SK-N-MC (cell line): ENCODE measurements around the gene BRIP1.

Source experiments
- DNase-seq: peaks from one replicate; pipeline ENCODE4 v3.0.0-alpha.2; 2011; ENCODE audit warnings: low read depth, low spot score
- H3K27ac ChIP-seq: fragments of 200-600 bp; sonication (generic); 2 replicates; pipeline ENCODE4 v1.5.1; 2016; ENCODE audit warnings: mixed run types
- H3K36me3 ChIP-seq: fragments of 200-600 bp; sonication (generic); 2 replicates; pipeline ENCODE4 v1.6.1; 2017; ENCODE audit warnings: antibody characterized with exemption, low read length, mixed read lengths; ENCODE audit not compliant: insufficient read depth
- H3K4me3 ChIP-seq: fragments of 200-600 bp; sonication (generic); 2 replicates; pipeline ENCODE4 v1.5.1; 2016
- H3K9ac ChIP-seq: fragments of 200-600 bp; sonication (generic); 2 replicates; pipeline ENCODE4 v1.8.0; 2017; ENCODE audit warnings: mixed run types, mixed read lengths; ENCODE audit not compliant: insufficient read length
- H3K9me3 ChIP-seq: fragments of 200-600 bp; sonication (generic); 2 replicates; pipeline ENCODE4 v1.6.1; 2017; ENCODE audit warnings: low read depth, mild to moderate bottlenecking, antibody characterized with exemption, low read length, moderate library complexity, mixed read lengths
- EZH2 ChIP-seq: fragments of 200-600 bp; sonication (generic); IDR thresholded peaks from one replicate; pipeline ENCODE4 v1.6.1; 2017; ENCODE audit warnings: antibody characterized with exemption
- FOXP2 ChIP-seq: optimal IDR thresholded peaks from 2 replicates; pipeline ENCODE3; 2011; ENCODE audit warnings: mild to moderate bottlenecking, moderate library complexity; ENCODE audit not compliant: insufficient read depth; ENCODE audit errors: extremely low read length, control extremely low read depth
- POLR2AphosphoS5 ChIP-seq: IDR thresholded peaks from 2 replicates; pipeline ENCODE4 v1.6.1; 2012; ENCODE audit warnings: mild to moderate bottlenecking, low read depth, low read length, borderline replicate concordance

BRIP1 gene

DNA sequence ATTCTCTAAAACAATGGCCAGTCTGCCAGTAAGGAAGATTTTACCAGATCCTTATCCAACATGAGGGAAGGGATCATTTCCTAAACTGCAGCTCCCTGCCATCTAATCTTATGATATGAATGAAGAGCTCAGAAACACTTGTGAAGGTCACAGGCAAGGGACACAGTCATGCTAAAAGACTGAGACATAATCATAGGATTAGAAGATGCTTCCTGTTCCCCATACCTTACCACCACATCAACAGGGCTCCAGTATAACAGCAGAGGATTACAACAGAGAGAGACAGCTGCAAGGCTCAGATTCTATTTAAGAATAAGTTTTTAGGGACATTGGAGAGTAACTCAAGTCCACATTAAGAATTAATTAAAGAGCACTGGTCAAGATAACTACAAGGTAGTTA lies 93.3 kb downstream of the BRIP1 start:
- H3K36me3 ChIP-seq: peaks cover 25% of the 10 kb centered on the region
- DNase-seq: no peak
- TF ChIP-seq EZH2 (no peak), FOXP2 (no peak), POLR2AphosphoS5 (no peak)
- H3K9ac ChIP-seq: no peak overlapping the region
- H3K9me3 ChIP-seq: 0 out of 2 replicates have a peak, but pooled peaks cover 8% of the 10 kb centered on the region
- H3K4me3 ChIP-seq: no peak overlapping the region
- no peak overlapping the region for H3K27ac ChIP-seq

DNA sequence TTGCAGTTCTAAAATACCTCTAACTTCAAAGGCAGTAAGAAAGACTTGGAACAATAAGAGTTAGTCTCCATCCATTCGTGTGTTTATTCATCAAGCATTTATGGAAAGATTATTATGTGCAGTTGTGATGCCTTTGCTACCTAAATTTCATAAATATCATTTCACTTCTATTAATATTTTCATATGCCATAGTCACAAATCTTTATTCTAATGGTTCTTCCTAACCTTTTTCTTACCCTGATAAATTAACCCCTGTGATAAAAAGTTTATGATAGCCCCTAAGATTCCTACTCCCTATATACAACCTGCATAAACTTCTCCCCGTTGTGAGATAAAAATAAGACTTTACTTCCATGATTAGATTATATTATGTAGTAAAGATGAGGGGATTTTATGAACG lies 94.9 kb downstream of the BRIP1 start:
- Histone ChIP-seq H3K4me3 (no peak overlapping the region), H3K9me3 (0 out of 2 replicates have a peak, but pooled peaks cover 8% of the 10 kb centered on the region), H3K36me3 (peaks cover 32% of the 10 kb centered on the region), H3K9ac (no peak overlapping the region), H3K27ac (no peak overlapping the region)
- TF ChIP-seq EZH2 (no peak), POLR2AphosphoS5 (no peak), FOXP2 (no peak)
- DNase-seq: no peak

GRCh38 chr17:61766520-61766919 lies 96.8 kb downstream of the BRIP1 start:
- peak; percentile 86 for DNase-seq
- H3K36me3 ChIP-seq: peaks cover 47% of the 10 kb centered on the region

GRCh38 chr17:61764846-61765245 lies 98.5 kb downstream of the BRIP1 start:
- no peak overlapping the region for H3K4me3 ChIP-seq
- H3K36me3 ChIP-seq: peaks cover 44% of the 10 kb centered on the region
- TF ChIP-seq EZH2 (no peak), POLR2AphosphoS5 (no peak), FOXP2 (no peak)
- no peak for DNase-seq
- H3K27ac ChIP-seq: no peak overlapping the region
- peaks cover 8% of the 10 kb centered on the region; the same call in 1 of the 2 replicates for H3K9me3 ChIP-seq
- H3K9ac ChIP-seq: no peak overlapping the region

More at GRCh38 chr17:61766520-61766919, 96.8 kb downstream of the BRIP1 start:
- TF ChIP-seq EZH2: no peak
- TF ChIP-seq POLR2AphosphoS5: no peak
- no peak for TF ChIP-seq FOXP2
- H3K27ac ChIP-seq: peak overlapping the region; percentile 97
- H3K4me3 ChIP-seq: peak overlapping the region; percentile 65
- peaks cover 16% of the 10 kb centered on the region; the same call in 1 of the 2 replicates for H3K9me3 ChIP-seq
- H3K9ac ChIP-seq: peak overlapping the region; percentile 54

GRCh38 chr17:61761827-61762226 lies 101.5 kb downstream of the BRIP1 start:
- Histone ChIP-seq H3K27ac (no peak overlapping the region), H3K36me3 (peaks cover 40% of the 10 kb centered on the region), H3K9me3 (peaks cover 11% of the 10 kb centered on the region), H3K9ac (no peak overlapping the region), H3K4me3 (no peak overlapping the region)
- TF ChIP-seq FOXP2 (no peak), POLR2AphosphoS5 (no peak), EZH2 (no peak)
- DNase-seq: no peak

DNA sequence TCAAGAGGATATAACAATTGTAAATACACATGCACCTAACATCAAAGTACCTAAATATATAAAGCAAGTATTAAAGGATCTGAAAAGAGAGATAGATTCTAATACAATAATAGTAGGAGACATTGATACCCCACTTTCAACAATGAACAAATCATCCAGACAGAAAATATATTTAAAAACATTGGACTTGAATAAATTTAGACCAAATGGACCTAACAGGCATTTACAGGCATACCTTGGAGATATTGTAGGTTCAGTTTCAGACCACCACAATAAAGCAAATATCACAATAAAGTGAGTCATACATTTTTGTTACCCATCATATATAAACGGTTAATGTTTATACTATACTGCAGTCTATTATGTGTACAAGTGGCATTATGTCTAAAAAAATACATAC lies 104.0 kb downstream of the BRIP1 start:
- TF ChIP-seq FOXP2 (no peak), EZH2 (no peak), POLR2AphosphoS5 (no peak)
- no peak for DNase-seq
- H3K4me3 ChIP-seq: no peak overlapping the region
- H3K36me3 ChIP-seq: peaks cover 45% of the 10 kb centered on the region
- peaks cover 11% of the 10 kb centered on the region for H3K9me3 ChIP-seq
- H3K27ac ChIP-seq: no peak overlapping the region
- no peak overlapping the region for H3K9ac ChIP-seq

GRCh38 chr17:61758430-61758829 lies 104.9 kb downstream of the BRIP1 start:
- H3K36me3 ChIP-seq: peaks cover 37% of the 10 kb centered on the region
- peaks cover 11% of the 10 kb centered on the region for H3K9me3 ChIP-seq

GRCh38 chr17:61757168-61757567 lies 106.2 kb downstream of the BRIP1 start:
- DNase-seq: no peak
- TF ChIP-seq POLR2AphosphoS5: no peak
- TF ChIP-seq EZH2: no peak
- no peak for TF ChIP-seq FOXP2
- H3K4me3 ChIP-seq: no peak overlapping the region
- H3K9me3 ChIP-seq: peaks cover 6% of the 10 kb centered on the region
- H3K9ac ChIP-seq: no peak overlapping the region
- peaks cover 24% of the 10 kb centered on the region for H3K36me3 ChIP-seq
- H3K27ac ChIP-seq: peak overlapping the region; percentile 58

More at GRCh38 chr17:61758430-61758829, 104.9 kb downstream of the BRIP1 start:
- Histone ChIP-seq H3K4me3 (no peak overlapping the region), H3K27ac (no peak overlapping the region; the same call in 1 of the 2 replicates), H3K9ac (no peak overlapping the region)
- no peak for DNase-seq
- TF ChIP-seq EZH2: no peak
- TF ChIP-seq POLR2AphosphoS5: no peak
- no peak for TF ChIP-seq FOXP2

GRCh38 chr17:61756561-61756960 lies 106.8 kb downstream of the BRIP1 start:
- Histone ChIP-seq H3K4me3 (0 out of 2 replicates have a peak overlapping the region, but pooled peaks have one; percentile 6), H3K27ac (peak overlapping the region; percentile 58), H3K36me3 (peaks cover 18% of the 10 kb centered on the region), H3K9ac (no peak overlapping the region), H3K9me3 (peaks cover 3% of the 10 kb centered on the region)
- TF ChIP-seq FOXP2 (no peak), EZH2 (no peak), POLR2AphosphoS5 (no peak)
- DNase-seq: no peak
